ENCODE results near the gene EIF3L.

Gene EIF3L

GRCh38 chr22:37817705-37818408, 31.4 kb upstream of the EIF3L start:
- no peak for DNase-seq

GRCh38 chr22:37818409-37819104, 30.7 kb upstream of the EIF3L start:
- no peak for DNase-seq

- DNase-seq: no peak
These were observed 30.1 kb upstream of the EIF3L start for GRCh38 chr22:37819105-37819433.

GRCh38 chr22:37820350-37820749, 28.9 kb upstream of the EIF3L start:
- no peak for DNase-seq

DNA sequence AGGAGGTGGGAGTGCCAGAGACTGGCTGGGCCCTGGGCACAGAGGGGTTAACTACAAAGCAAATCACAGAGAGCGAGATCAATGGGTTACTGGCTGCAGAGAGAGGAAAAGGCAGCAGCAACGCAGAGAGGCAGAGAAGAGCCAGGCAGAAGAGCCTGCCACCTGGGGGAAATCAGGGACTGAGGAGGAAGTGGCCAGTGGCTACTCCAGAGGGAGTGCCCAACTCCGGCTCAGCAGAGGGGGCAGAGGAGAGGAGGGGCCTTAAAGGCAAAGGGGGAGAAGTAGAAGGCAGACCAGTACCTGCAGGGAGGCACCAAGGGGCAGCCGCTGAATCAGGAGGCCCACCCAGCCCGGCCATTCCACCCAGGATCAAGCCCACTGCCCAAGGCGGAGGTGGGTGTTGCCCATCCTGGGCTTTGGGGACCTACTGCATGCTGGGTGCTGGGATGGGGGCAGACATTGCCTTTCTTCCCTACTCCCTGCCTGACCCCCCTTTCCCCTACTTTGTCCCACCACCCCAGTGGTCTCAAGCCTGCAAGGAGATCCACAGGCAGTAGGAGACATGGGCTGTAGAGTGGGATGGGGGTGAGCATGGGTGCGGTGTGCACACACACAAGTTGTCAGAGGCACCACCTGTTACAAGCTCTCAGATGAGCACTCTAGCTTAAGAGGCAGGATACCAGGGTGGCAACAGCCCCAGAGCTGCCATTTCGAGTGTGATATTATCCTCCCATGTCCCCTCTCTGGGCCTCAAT, 27.0 kb upstream of the EIF3L start:
- no peak for DNase-seq

DNA sequence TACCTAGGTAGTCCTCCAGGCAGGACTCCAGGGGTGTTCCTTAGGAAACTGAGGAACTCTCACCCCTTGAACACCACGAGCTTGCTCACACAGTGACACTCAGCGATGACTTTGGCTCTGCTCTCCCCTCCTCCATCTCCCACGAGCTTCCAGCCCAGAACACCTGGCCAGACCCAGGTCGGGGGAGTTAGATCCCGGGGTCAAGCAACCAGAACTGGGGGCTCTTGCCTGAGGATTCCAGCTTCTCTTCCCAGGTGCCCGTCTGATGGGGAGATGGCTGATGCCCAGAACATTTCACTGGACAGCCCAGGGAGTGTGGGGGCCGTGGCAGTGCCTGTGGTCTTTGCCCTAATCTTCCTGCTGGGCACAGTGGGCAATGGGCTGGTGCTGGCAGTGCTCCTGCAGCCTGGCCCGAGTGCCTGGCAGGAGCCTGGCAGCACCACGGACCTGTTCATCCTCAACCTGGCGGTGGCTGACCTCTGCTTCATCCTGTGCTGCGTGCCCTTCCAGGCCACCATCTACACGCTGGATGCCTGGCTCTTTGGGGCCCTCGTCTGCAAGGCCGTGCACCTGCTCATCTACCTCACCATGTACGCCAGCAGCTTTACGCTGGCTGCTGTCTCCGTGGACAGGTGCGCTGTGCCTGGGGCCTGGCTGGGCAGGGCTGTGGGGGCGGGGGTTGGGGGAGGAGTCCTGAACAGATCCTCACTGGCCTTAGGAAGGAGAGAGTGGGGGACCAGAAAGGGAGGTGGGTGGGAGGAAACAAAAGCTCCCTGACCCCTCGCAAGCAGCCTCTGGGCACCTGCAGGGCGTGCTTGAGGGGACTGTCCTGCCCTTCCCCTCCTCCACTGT, 25.9 kb upstream of the EIF3L start, which contains the start of gene GALR3:
TSS of gene GALR3 (plus strand) at position 249 of the 852 bp plus-strand sequence. CDS start at position 274, 25 bp downstream.
- no peak for DNase-seq

- no peak for DNase-seq
These were observed 24.3 kb upstream of the EIF3L start for GRCh38 chr22:37824674-37825641.

DNA sequence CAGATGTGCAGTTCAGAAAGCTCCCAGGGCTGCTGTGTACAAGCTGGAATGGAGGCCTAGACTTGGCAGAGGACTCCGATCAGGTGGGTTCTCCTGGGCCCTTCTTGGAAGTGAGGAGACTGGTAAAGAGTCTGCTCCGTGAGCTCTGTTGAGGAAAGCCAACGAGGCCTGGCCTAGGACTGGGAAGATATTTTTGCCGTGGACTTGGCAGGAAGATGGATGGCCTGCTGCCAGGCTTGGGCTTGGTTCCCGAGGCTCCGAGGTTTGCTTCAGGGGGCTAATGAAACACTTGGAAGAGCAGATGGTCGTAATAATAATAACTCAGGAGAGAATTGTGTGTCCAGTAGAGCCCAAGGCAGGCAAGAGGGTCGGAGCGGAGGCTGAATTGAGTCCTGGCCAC, 22.2 kb upstream of the EIF3L start:
- DNase-seq: peak; percentile 96

DNA sequence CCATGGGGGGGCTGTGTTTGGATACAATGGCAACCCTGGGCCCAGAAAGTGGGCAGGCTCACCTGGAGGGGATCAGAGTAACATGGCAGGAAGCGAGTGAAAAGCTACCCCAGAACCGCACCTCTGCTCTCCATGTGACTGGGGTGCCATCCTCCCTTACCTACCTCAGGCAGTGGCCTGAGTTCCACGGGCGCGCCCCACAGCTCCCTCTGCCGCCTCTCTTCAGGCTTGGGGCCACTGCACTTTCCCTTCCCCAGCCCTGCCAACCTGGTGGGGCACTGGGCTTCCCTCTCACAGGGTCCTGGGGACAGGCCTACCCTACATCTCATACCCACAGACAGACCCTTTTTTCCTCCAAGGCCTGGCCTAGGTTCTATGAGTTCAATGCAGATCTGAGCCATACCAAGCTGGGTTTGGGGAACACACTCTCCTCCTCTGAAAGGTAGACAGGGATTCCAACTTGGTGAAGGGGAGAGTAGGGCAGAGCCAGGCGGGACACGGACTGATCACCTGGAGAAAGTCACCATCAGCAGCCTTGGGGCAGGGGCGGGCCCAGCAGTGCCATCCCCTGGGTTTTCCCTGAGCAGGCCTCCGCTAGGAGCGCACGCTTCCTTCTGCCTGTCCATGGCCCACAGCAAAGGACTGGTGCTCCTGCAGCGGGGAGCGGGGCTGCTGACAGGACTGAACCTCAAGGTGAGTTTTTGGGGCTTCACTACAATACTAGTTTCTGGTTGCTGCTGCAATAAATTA, 19.0 kb upstream of the EIF3L start:
- no peak for DNase-seq

GRCh38 chr22:37831472-37831871, 17.7 kb upstream of the EIF3L start:
- DNase-seq: no peak

GRCh38 chr22:37832022-37832857, 17.0 kb upstream of the EIF3L start:
- no peak for DNase-seq

- no peak for DNase-seq
These were observed 7.0 kb upstream of the EIF3L start for GRCh38 chr22:37842015-37842793.

DNA sequence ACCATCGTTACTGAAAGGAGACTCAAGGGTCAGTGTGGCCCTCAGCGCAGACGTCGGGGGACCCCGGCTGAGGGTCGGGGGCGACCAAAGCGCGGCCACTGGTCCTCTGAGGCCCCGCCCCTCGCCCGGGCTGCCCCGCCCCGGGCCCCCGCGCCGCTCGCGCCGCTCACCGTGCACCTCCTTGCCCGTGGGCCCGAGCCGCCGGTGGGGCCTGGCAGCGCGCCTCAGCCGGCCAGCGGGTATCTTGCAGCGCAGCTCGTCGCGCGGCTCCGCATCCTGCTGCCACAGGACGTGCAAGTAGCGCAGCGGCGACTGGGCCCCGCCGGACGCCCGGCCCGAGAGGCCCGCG, 5.5 kb upstream of the EIF3L start:
- DNase-seq: no peak

DNA sequence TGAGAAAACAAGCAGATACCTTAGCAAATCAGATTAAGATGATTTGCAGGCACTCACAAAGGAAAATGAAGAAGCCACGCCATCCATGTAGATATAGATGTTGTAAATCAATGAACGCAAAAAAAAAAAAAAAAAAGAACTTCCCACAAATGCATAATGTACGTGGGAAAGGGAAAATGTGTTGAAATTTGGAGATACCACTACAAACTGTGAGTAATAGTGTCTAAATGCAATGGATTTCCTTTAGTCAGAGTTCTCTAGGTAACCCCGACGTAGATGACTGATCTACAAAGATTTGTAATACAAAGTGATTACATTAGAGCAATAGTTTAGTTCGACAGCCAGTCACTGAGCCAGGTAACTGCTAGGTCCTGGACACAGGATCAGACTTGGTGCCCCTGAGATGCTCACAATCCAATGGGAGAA, 4.3 kb upstream of the EIF3L start:
- DNase-seq: no peak

DNA sequence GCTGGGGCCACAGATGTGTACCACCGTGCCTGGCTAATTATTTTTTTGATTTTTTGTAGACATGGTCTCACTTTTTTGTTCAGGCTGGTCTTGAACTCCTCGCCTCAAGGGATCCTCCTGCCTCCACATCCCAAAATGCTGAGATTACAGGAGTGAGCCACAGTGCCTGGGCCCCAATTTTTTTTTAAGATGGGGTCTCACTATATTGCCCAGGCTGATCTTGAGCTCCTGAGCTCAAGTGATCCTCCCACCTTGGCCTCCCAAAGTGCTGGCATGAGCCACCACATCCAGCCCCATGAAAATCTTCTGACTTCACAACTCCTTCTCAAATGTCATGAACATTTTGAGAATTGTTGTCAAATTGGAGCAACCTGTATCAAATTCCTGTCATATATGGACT, 2.8 kb upstream of the EIF3L start:
- no peak for DNase-seq

GRCh38 chr22:37848587-37849088, 581 bp upstream of the EIF3L start:
- DNase-seq: no peak

- no peak for DNase-seq
These were observed 1.6 kb downstream of the EIF3L start for GRCh38 chr22:37850801-37851200.

- DNase-seq: no peak
These were observed 3.2 kb downstream of the EIF3L start for GRCh38 chr22:37852418-37852817.

DNA sequence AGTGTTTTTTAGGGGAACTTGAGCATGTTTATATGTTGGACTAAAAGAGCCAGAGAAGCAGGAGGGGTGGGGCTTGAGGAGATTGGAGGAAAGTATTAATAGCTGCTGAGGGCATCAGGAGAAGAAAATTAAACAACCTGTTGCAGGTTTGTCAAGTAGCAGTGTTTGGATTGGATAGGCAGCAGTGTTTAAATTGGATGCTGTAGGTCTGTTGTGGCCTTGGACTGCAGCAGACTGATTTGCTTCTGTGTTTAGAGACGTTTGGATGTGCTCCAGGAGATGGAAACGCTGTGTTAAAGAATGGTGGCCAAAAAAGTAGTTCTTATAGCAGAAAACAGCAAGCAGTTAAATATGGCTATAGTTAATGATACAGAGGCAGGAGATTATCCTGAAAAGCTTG, 5.7 kb downstream of the EIF3L start:
- no peak for DNase-seq

Data from NCI-H446 treated with DMSO at 0.1 percent for 48 hours (cell line).